GM23338 (cell line): Measurements from ENCODE around the gene RAB29. TPM values are rescaled to one million over a fixed set of nuclear protein-coding genes. Genes with fewer than 3 reads are reported as not detected.
A peak's percentile ranks its signal among the peaks of the same experiment; 100 is the strongest.

ENCODE experiments used
- ATAC-seq: fragments of 200-7000 bp; cut with Tn5 transposase; 3 replicates; pipeline ENCODE4 v1.9.1; 2020
- DNase-seq: peaks from one replicate; pipeline ENCODE4 v3.0.0-alpha.2; 2015; ENCODE audit warnings: low spot score
- H2AFZ ChIP-seq: fragments of 200-600 bp; sonication (generic); 2 replicates; pipeline ENCODE4 v1.8.0; 2016; ENCODE audit warnings: antibody characterized with exemption, mild to moderate bottlenecking, moderate library complexity
- H3F3A ChIP-seq: fragments of 200-600 bp; sonication (generic); replicated peaks from 2 replicates; pipeline ENCODE4 v1.8.0; 2017; ENCODE audit warnings: antibody characterized with exemption, mixed run types, low read depth
- H3K27ac ChIP-seq: fragments of 200-600 bp; sonication (generic); 2 replicates; pipeline ENCODE4 v1.6.1; 2016; ENCODE audit warnings: low read depth
- H3K27me3 ChIP-seq: fragments of 200-600 bp; sonication (generic); 2 replicates; pipeline ENCODE4 v1.8.0; 2016; ENCODE audit warnings: mild to moderate bottlenecking, mixed run types, moderate library complexity; ENCODE audit not compliant: insufficient read depth
- H3K36me3 ChIP-seq: fragments of 200-600 bp; sonication (generic); 2 replicates; pipeline ENCODE4 v1.8.0; 2016; ENCODE audit warnings: mild to moderate bottlenecking; ENCODE audit not compliant: insufficient read depth
- H3K4me1 ChIP-seq: fragments of 200-600 bp; sonication (generic); 2 replicates; pipeline ENCODE4 v1.8.0; 2016; ENCODE audit warnings: mild to moderate bottlenecking, moderate library complexity; ENCODE audit not compliant: insufficient read depth
- H3K4me2 ChIP-seq: fragments of 200-600 bp; sonication (generic); 2 replicates; pipeline ENCODE4 v1.7.1; 2017; ENCODE audit warnings: mixed run types
- H3K4me3 ChIP-seq: fragments of 200-600 bp; sonication (generic); 2 replicates; pipeline ENCODE4 v1.6.1; 2016; ENCODE audit warnings: mixed run types
- H3K79me2 ChIP-seq: fragments of 200-600 bp; sonication (generic); replicated peaks from 2 replicates; pipeline ENCODE4 v1.8.0; 2017; ENCODE audit warnings: mild to moderate bottlenecking; ENCODE audit not compliant: insufficient read depth
- H3K9me2 ChIP-seq: fragments of 200-600 bp; sonication (generic); 2 replicates; pipeline ENCODE4 v1.8.0; 2017; ENCODE audit not compliant: insufficient read depth
- H4K20me1 ChIP-seq: fragments of 200-600 bp; sonication (generic); replicated peaks from 2 replicates; pipeline ENCODE4 v1.8.0; 2017; ENCODE audit warnings: mild to moderate bottlenecking; ENCODE audit not compliant: insufficient read depth
- H3K27ac Mint-ChIP-seq: 2 replicates; pipeline ENCODE4 v1.8.0; 2020; ENCODE audit warnings: inconsistent platforms, mild to moderate bottlenecking, moderate library complexity, mixed read lengths
- H3K27me3 Mint-ChIP-seq: 3 replicates; pipeline ENCODE4 v1.8.0; 2022; ENCODE audit warnings: low read depth, mild to moderate bottlenecking, moderate library complexity, mixed read lengths, inconsistent platforms; ENCODE audit not compliant: insufficient read depth, poor library complexity
- H3K36me3 Mint-ChIP-seq: 3 replicates; pipeline ENCODE4 v1.8.0; 2021; ENCODE audit warnings: low read depth, mild to moderate bottlenecking, inconsistent platforms, moderate library complexity, mixed read lengths
- H3K4me1 Mint-ChIP-seq: 3 replicates; pipeline ENCODE4 v1.8.0; 2020; ENCODE audit warnings: mild to moderate bottlenecking, inconsistent platforms, mixed read lengths
- H3K4me3 Mint-ChIP-seq: 3 replicates; pipeline ENCODE4 v1.8.0; 2021; ENCODE audit warnings: moderate library complexity, mild to moderate bottlenecking, inconsistent platforms, mixed read lengths
- H3K9me3 Mint-ChIP-seq: 3 replicates; pipeline ENCODE4 v1.8.0; 2020; ENCODE audit warnings: moderate library complexity, mild to moderate bottlenecking, inconsistent platforms, mixed read lengths
- CREB1 ChIP-seq: fragments of 250-450 bp; sonication (Bioruptor Pico); IDR thresholded peaks from 2 replicates; pipeline ENCODE4 v1.5.0; 2020; ENCODE audit warnings: low read depth, mild to moderate bottlenecking, moderate library complexity
- JUNB ChIP-seq: IDR thresholded peaks from one replicate; pipeline ENCODE4 v1.6.1; 2016; ENCODE audit warnings: antibody characterized with exemption; ENCODE audit not compliant: unreplicated experiment
- POLR2AphosphoS5 ChIP-seq: IDR thresholded peaks from 2 replicates; pipeline ENCODE4 v1.6.1; 2016; ENCODE audit warnings: antibody characterized with exemption, low read depth
- ZNF331 ChIP-seq: fragments of 250-450 bp; sonication (Bioruptor Pico); IDR thresholded peaks from 2 replicates; pipeline ENCODE4 v1.5.0; 2020; ENCODE audit warnings: low read depth, mild to moderate bottlenecking, moderate library complexity
- polyA plus RNA-seq: library from polyadenylated mRNA; unstranded; fragments of >200 nt; fragmentation: Nextera tagmentation; extraction: Ambion mirVana; gene quantifications from 2 replicates; pipeline ENCODE4 v1.2.1, GENCODE V29; 2016
- total RNA-seq: library from RNA; depleted of rRNA; stranded (reverse); fragments of >200 nt; shearing (Covaris generic); gene quantifications from 2 replicates; pipeline ENCODE4 v1.2.3, GENCODE V29; 2014
- TF ChIP-seq, protein P1 (sequence below): IDR thresholded peaks from one replicate; pipeline ENCODE4 v1.6.1; 2018; ENCODE audit warnings: antibody characterized with exemption; ENCODE audit not compliant: unreplicated experiment
- TF ChIP-seq, protein P2 (sequence below): fragments of 250-450 bp; sonication (Bioruptor Pico); IDR thresholded peaks from 2 replicates; pipeline ENCODE4 v1.5.0; 2020; ENCODE audit warnings: mild to moderate bottlenecking, moderate library complexity
- TF ChIP-seq, protein P3 (sequence below), 2 experiments: fragments of 200-600 bp in 1 of 2; sonication (generic) in 1 of 2; conservative IDR thresholded peaks; 2 replicates each; pipeline versions ENCODE4 v1.5.1 to v1.6.1; 2016 to 2017; ENCODE audit warnings: antibody characterized with exemption in 2 of 2, low read depth in 2 of 2, mild to moderate bottlenecking in 2 of 2, moderate library complexity in 1 of 2
- TF ChIP-seq, protein P4 (sequence below): IDR thresholded peaks from 2 replicates; pipeline ENCODE4 v1.6.1; 2016; ENCODE audit warnings: antibody characterized with exemption

RAB29 gene
- total and polyA plus RNA-seq, 2 experiments from 2014 or later = 7.1 to 9.1 TPM

DNA sequence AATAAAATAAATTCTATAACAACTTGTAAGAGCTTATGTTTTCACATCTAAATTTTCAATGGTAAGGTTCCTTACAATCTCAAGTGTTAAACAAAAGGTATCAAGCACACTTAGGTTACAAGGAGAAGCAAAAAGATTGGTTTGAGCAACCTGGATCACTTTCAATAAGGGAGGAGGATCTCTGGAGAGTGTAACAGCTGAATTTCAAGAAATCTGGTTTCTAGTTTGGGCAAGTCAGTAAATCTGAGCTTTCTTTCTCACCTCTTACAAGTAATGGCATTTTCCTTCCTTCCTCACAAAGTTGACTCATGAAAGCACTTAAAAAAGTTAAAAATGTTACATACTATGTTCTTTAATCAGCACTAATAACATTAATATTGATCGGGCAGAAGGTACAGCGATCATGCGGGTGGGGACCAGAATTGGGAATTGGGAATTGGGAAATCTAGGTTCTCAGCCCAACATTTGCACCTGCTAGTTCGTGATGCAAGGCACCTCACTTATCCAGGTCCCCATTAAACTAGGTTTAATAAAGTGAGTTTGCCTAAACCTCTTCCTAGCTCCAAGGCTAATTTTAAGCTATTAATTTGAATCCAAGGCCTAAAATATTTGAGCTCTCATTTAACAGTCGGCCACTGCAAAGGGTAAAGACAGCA is 28.4 kb downstream of the RAB29 start:
- ATAC-seq (no peak), DNase-seq (no peak)
- no peak overlapping the region for H2AFZ ChIP-seq
- H3K4me1 ChIP-seq = peaks cover 53% of the 10 kb centered on the region
- H3K79me2 ChIP-seq = peaks cover 74% of the 10 kb centered on the region
- H3K36me3 Mint-ChIP-seq = peaks cover 30% of the 10 kb centered on the region
- H3K27ac ChIP-seq = peak overlapping the region; percentile 45; the same call in 1 of the 2 replicates
- no peak overlapping the region for H3K27ac Mint-ChIP-seq
- peak overlapping the region; percentile 99 for H3K4me3 Mint-ChIP-seq
- peaks cover 12% of the 10 kb centered on the region for H3K27me3 Mint-ChIP-seq
- no peaks in the 10 kb centered on the region for H3K36me3 ChIP-seq
- H3K9me2 ChIP-seq = no peaks in the 10 kb centered on the region
- no peak for TF ChIP-seq CREB1 (CRISPR knock-in tag)
- TF ChIP-seq ZNF331 (CRISPR knock-in tag) = no peak
- peaks cover 58% of the 10 kb centered on the region for H4K20me1 ChIP-seq
- H3K4me1 Mint-ChIP-seq = peaks cover 56% of the 10 kb centered on the region
- H3K27me3 ChIP-seq = no peaks in the 10 kb centered on the region
- peak overlapping the region; percentile 89 for H3K4me3 ChIP-seq
- 0 out of 2 replicates have a peak, but pooled peaks cover 3% of the 10 kb centered on the region for H3F3A ChIP-seq
- no peaks in the 10 kb centered on the region for H3K9me3 Mint-ChIP-seq
- H3K4me2 ChIP-seq = peak overlapping the region; percentile 84

DNA sequence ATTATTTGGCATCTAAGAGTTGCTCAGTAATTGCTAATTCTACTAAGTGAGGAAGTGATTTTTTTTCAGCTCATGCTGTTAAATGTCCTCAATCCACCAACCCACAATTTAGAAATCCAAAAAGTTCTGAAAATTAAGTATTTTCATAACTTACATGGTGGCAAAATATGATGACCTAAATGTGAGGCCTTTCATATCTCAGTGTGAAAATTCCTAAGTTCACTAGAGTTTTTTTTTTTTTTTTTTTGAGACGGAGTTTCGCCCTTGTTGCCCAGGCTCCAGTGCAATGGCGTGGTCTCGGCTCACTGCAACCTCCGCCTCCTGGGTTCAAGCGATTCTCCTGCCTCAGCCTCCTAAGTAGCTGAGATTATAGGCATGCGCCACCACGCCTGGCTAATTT is 30.9 kb downstream of the RAB29 start:
- Mint-ChIP-seq H3K27me3 (peaks cover 7% of the 10 kb centered on the region), H3K4me1 (peaks cover 51% of the 10 kb centered on the region), H3K9me3 (no peaks in the 10 kb centered on the region), H3K36me3 (peaks cover 41% of the 10 kb centered on the region), H3K27ac (no peak overlapping the region), H3K4me3 (no peak overlapping the region)
- ATAC-seq = no peak
- H3K4me2 ChIP-seq = peak overlapping the region; percentile 71
- H2AFZ ChIP-seq = no peak overlapping the region
- peaks cover 76% of the 10 kb centered on the region for H4K20me1 ChIP-seq
- H3K27ac ChIP-seq = peak overlapping the region; percentile 34; the same call in 1 of the 2 replicates
- DNase-seq = no peak
- no peaks in the 10 kb centered on the region for H3K27me3 ChIP-seq
- H3K4me1 ChIP-seq = peaks cover 57% of the 10 kb centered on the region
- no peaks in the 10 kb centered on the region for H3K9me2 ChIP-seq
- H3F3A ChIP-seq = 0 out of 2 replicates have a peak, but pooled peaks cover 3% of the 10 kb centered on the region
- H3K79me2 ChIP-seq = peaks cover 99% of the 10 kb centered on the region
- no peaks in the 10 kb centered on the region for H3K36me3 ChIP-seq
- H3K4me3 ChIP-seq = peak overlapping the region; percentile 42
- TF ChIP-seq, protein P1, sequence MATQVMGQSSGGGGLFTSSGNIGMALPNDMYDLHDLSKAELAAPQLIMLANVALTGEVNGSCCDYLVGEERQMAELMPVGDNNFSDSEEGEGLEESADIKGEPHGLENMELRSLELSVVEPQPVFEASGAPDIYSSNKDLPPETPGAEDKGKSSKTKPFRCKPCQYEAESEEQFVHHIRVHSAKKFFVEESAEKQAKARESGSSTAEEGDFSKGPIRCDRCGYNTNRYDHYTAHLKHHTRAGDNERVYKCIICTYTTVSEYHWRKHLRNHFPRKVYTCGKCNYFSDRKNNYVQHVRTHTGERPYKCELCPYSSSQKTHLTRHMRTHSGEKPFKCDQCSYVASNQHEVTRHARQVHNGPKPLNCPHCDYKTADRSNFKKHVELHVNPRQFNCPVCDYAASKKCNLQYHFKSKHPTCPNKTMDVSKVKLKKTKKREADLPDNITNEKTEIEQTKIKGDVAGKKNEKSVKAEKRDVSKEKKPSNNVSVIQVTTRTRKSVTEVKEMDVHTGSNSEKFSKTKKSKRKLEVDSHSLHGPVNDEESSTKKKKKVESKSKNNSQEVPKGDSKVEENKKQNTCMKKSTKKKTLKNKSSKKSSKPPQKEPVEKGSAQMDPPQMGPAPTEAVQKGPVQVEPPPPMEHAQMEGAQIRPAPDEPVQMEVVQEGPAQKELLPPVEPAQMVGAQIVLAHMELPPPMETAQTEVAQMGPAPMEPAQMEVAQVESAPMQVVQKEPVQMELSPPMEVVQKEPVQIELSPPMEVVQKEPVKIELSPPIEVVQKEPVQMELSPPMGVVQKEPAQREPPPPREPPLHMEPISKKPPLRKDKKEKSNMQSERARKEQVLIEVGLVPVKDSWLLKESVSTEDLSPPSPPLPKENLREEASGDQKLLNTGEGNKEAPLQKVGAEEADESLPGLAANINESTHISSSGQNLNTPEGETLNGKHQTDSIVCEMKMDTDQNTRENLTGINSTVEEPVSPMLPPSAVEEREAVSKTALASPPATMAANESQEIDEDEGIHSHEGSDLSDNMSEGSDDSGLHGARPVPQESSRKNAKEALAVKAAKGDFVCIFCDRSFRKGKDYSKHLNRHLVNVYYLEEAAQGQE = no peak
- TF ChIP-seq JUNB (no peak), POLR2AphosphoS5 (no peak)
- TF ChIP-seq, protein P2, sequence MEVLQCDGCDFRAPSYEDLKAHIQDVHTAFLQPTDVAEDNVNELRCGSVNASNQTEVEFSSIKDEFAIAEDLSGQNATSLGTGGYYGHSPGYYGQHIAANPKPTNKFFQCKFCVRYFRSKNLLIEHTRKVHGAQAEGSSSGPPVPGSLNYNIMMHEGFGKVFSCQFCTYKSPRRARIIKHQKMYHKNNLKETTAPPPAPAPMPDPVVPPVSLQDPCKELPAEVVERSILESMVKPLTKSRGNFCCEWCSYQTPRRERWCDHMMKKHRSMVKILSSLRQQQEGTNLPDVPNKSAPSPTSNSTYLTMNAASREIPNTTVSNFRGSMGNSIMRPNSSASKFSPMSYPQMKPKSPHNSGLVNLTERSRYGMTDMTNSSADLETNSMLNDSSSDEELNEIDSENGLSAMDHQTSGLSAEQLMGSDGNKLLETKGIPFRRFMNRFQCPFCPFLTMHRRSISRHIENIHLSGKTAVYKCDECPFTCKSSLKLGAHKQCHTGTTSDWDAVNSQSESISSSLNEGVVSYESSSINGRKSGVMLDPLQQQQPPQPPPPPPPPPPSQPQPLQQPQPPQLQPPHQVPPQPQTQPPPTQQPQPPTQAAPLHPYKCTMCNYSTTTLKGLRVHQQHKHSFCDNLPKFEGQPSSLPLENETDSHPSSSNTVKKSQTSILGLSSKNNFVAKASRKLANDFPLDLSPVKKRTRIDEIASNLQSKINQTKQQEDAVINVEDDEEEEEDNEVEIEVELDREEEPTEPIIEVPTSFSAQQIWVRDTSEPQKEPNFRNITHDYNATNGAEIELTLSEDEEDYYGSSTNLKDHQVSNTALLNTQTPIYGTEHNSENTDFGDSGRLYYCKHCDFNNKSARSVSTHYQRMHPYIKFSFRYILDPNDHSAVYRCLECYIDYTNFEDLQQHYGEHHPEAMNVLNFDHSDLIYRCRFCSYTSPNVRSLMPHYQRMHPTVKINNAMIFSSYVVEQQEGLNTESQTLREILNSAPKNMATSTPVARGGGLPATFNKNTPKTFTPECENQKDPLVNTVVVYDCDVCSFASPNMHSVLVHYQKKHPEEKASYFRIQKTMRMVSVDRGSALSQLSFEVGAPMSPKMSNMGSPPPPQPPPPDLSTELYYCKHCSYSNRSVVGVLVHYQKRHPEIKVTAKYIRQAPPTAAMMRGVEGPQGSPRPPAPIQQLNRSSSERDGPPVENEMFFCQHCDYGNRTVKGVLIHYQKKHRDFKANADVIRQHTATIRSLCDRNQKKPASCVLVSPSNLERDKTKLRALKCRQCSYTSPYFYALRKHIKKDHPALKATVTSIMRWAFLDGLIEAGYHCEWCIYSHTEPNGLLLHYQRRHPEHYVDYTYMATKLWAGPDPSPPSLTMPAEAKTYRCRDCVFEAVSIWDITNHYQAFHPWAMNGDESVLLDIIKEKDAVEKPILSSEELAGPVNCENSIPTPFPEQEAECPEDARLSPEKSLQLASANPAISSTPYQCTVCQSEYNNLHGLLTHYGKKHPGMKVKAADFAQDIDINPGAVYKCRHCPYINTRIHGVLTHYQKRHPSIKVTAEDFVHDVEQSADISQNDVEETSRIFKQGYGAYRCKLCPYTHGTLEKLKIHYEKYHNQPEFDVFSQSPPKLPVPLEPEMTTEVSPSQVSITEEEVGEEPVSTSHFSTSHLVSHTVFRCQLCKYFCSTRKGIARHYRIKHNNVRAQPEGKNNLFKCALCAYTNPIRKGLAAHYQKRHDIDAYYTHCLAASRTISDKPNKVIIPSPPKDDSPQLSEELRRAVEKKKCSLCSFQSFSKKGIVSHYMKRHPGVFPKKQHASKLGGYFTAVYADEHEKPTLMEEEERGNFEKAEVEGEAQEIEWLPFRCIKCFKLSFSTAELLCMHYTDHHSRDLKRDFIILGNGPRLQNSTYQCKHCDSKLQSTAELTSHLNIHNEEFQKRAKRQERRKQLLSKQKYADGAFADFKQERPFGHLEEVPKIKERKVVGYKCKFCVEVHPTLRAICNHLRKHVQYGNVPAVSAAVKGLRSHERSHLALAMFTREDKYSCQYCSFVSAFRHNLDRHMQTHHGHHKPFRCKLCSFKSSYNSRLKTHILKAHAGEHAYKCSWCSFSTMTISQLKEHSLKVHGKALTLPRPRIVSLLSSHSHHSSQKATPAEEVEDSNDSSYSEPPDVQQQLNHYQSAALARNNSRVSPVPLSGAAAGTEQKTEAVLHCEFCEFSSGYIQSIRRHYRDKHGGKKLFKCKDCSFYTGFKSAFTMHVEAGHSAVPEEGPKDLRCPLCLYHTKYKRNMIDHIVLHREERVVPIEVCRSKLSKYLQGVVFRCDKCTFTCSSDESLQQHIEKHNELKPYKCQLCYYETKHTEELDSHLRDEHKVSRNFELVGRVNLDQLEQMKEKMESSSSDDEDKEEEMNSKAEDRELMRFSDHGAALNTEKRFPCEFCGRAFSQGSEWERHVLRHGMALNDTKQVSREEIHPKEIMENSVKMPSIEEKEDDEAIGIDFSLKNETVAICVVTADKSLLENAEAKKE (CRISPR knock-in tag) = no peak
- TF ChIP-seq, protein P3, sequence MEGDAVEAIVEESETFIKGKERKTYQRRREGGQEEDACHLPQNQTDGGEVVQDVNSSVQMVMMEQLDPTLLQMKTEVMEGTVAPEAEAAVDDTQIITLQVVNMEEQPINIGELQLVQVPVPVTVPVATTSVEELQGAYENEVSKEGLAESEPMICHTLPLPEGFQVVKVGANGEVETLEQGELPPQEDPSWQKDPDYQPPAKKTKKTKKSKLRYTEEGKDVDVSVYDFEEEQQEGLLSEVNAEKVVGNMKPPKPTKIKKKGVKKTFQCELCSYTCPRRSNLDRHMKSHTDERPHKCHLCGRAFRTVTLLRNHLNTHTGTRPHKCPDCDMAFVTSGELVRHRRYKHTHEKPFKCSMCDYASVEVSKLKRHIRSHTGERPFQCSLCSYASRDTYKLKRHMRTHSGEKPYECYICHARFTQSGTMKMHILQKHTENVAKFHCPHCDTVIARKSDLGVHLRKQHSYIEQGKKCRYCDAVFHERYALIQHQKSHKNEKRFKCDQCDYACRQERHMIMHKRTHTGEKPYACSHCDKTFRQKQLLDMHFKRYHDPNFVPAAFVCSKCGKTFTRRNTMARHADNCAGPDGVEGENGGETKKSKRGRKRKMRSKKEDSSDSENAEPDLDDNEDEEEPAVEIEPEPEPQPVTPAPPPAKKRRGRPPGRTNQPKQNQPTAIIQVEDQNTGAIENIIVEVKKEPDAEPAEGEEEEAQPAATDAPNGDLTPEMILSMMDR (conservative IDR thresholded peaks at IDR 0.05; ENCODE audit: low read depth in 2 of 2) = no peak
- TF ChIP-seq, protein P4, sequence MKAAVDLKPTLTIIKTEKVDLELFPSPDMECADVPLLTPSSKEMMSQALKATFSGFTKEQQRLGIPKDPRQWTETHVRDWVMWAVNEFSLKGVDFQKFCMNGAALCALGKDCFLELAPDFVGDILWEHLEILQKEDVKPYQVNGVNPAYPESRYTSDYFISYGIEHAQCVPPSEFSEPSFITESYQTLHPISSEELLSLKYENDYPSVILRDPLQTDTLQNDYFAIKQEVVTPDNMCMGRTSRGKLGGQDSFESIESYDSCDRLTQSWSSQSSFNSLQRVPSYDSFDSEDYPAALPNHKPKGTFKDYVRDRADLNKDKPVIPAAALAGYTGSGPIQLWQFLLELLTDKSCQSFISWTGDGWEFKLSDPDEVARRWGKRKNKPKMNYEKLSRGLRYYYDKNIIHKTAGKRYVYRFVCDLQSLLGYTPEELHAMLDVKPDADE = no peak
